ENCODE measurements around the gene RMC1. TPM values are rescaled to one million over a fixed set of nuclear protein-coding genes. Genes with fewer than 3 reads are reported as not detected.

RMC1 gene
- polyA plus RNA-seq, 1 donor: 15.5 TPM

Other genes starting within 250 kb of the RMC1 start
- 78.1 TPM for gene RIOK3, start 50.2 kb upstream of the RMC1 start, polyA plus RNA-seq (ENCODE audit: insufficient read length)
- 32.5 TPM for gene NPC1, start 83.0 kb downstream of the RMC1 start, polyA plus RNA-seq (ENCODE audit: insufficient read length)
- gene ANKRD29, start 159.4 kb downstream of the RMC1 start, polyA plus RNA-seq (ENCODE audit: insufficient read length): 5.1 TPM
- 3.1 TPM for gene LAMA3, start 185.9 kb downstream of the RMC1 start, polyA plus RNA-seq (ENCODE audit: insufficient read length)

All from hindlimb muscle (tissue), 1 donor.